HepG2 (cell line): ENCODE data around the gene IBSP. TPM values are rescaled to one million over a fixed set of nuclear protein-coding genes. Genes with fewer than 3 reads are reported as not detected.

Experiments used
- ATAC-seq: fragments of 200-7000 bp; cut with Tn5 transposase; 3 replicates; pipeline ENCODE4 v1.9.1; 2020; ENCODE audit warnings: mild to moderate bottlenecking, moderate library complexity
- BruUV-seq: library from RNA; stranded (reverse); fragments of 400-500 nt; replicated peaks from 2 replicates; lab custom pipeline; 2021; lab: Mats Ljungman, UMichigan
- CTCF ChIA-PET: fragments of 300-600 bp; formaldehyde crosslinking; extraction: SDS; loops from one replicate; lab custom pipeline; 2021; ENCODE audit warnings: low total read pairs, inconsistent platforms, low intra/inter-chr PET ratio; lab: Yijun Ruan, JAX
- POLR2A ChIA-PET: fragments of 350-600 bp; sonication (Branson Sonifier 250); formaldehyde crosslinking; loops from one replicate; lab custom pipeline; 2020; ENCODE audit warnings: antibody characterized with exemption, inconsistent platforms; lab: Yijun Ruan, JAX
- DNase-seq: peaks from one replicate; pipeline ENCODE4 v3.0.0-alpha.2; 2015; ENCODE audit warnings: low spot score
- FAIRE-seq: peaks from 3 replicates; lab custom pipeline; 2011; peaks lifted over from hg19 to GRCh38; lab: Jason Lieb, UNC
- H2AFZ ChIP-seq: one replicate; pipeline ENCODE4 v1.6.1; 2011; ENCODE audit warnings: low read length, inconsistent platforms
- H3K27ac ChIP-seq: fragments of 300-600 bp; 3 replicates; pipeline ENCODE4 v1.8.0; 2011; ENCODE audit warnings: mixed run types, mild to moderate bottlenecking, mixed read lengths, low read length, inconsistent platforms; ENCODE audit not compliant: insufficient read depth; ENCODE audit errors: extremely low read length
- H3K27me3 ChIP-seq, 2 experiments: fragments of 200-600 bp in 1 of 2; 2 replicates in 1 of 2; 3 replicates in 1 of 2; pipeline versions ENCODE4 v1.6.0 to v1.8.0; 2011; ENCODE audit warnings: low read length in 2 of 2, mild to moderate bottlenecking in 2 of 2, moderate library complexity in 2 of 2, inconsistent platforms in 1 of 2; ENCODE audit not compliant: insufficient read depth in 2 of 2, control insufficient read depth in 1 of 2
- H3K36me3 ChIP-seq, 2 experiments: fragments of 200-600 bp in 1 of 2; replicated peaks in 1 of 2; 2 replicates in 1 of 2; 3 replicates in 1 of 2; pipeline versions ENCODE4 v1.5.1 to v1.8.0; 2011; ENCODE audit warnings: low read length in 2 of 2, inconsistent platforms in 1 of 2; ENCODE audit not compliant: insufficient read depth in 2 of 2, control insufficient read depth in 1 of 2
- H3K4me1 ChIP-seq: 2 replicates; pipeline ENCODE4 v1.5.1; 2012; ENCODE audit warnings: low read length, inconsistent platforms; ENCODE audit not compliant: insufficient read depth
- H3K4me2 ChIP-seq: 2 replicates; pipeline ENCODE4 v1.6.0; 2011; ENCODE audit warnings: low read depth, low read length, inconsistent platforms
- H3K4me3 ChIP-seq, 3 experiments: fragments of 200-600 bp in 1 of 3; sonication (generic), shearing (Covaris generic) in 1 of 3; replicated peaks in 1 of 3; 2 replicates each; pipeline ENCODE4 v1.5.1; 2011 to 2016; ENCODE audit warnings: low read length in 3 of 3, inconsistent platforms in 2 of 3, low read depth in 2 of 3, mild to moderate bottlenecking in 2 of 3, control low read depth in 1 of 3, mixed read lengths in 1 of 3; ENCODE audit not compliant: insufficient read depth in 1 of 3
- H3K79me2 ChIP-seq: one replicate; pipeline ENCODE4 v1.6.1; 2011; ENCODE audit warnings: low read length, inconsistent platforms; ENCODE audit not compliant: insufficient read depth
- H3K9ac ChIP-seq: 2 replicates; pipeline ENCODE4 v1.6.0; 2011; ENCODE audit warnings: mild to moderate bottlenecking, low read depth, low read length, inconsistent platforms; ENCODE audit not compliant: insufficient read depth
- H3K9me3 ChIP-seq: 2 replicates; pipeline ENCODE4 v1.5.1; 2012; ENCODE audit warnings: mild to moderate bottlenecking, low read length
- H4K20me1 ChIP-seq: 2 replicates; pipeline ENCODE4 v1.6.0; 2011; ENCODE audit warnings: inconsistent platforms, mild to moderate bottlenecking, low read length, moderate library complexity; ENCODE audit not compliant: insufficient read depth
- ZNF512 ChIP-seq: sonication (generic); formaldehyde crosslinking; IDR thresholded peaks from 2 replicates; pipeline ENCODE4 v1.4.0; 2020; ENCODE audit warnings: mild to moderate bottlenecking, missing genetic modification reagents
- ZNF746 ChIP-seq: sonication (generic); formaldehyde crosslinking; IDR thresholded peaks from 2 replicates; pipeline ENCODE4 v1.8.0; 2022; ENCODE audit warnings: mild to moderate bottlenecking, missing genetic modification reagents
- WGBS: methylation state at CpG from one replicate; pipeline ENCODE4 v1.1.6; 2017; ENCODE audit warnings: low lambda C conversion rate; 5-methylcytosine and 5-hydroxymethylcytosine counted together
- in situ Hi-C: cut with HindIII; loops from 2 replicates; pipeline ENCODE4 v1.10.0; 2017; ENCODE audit warnings: low pct_unique_long_range_greater_than_20kb; ENCODE audit not compliant: extremely low pct_ligation_motif_present
- intact Hi-C: fragments of 100-400 bp; cut with micrococcal nuclease; formaldehyde crosslinking; loops from one replicate; pipeline ENCODE4 v1.10.0; 2022; ENCODE audit not compliant: unreplicated experiment
- polyA plus RNA-seq, 8 experiments: library from polyadenylated mRNA; depleted of rRNA in 3 of 8; stranded (reverse) in 7 of 8; unstranded in 1 of 8; fragments of >200 nt; fragmentation: Illumina TruSeq in 4 of 8; extraction: Trizol in 4 of 8; gene quantifications; 2 replicates each; pipeline versions ENCODE4 v1.2.1 to v1.2.3, GENCODE V29; 2011 to 2016; ENCODE audit warnings: low read depth in 4 of 8, missing spikeins in 1 of 8, mixed read lengths in 1 of 8; ENCODE audit not compliant: insufficient read depth in 1 of 8
- total RNA-seq, 5 experiments: library from RNA; depleted of rRNA; stranded (reverse); fragments of >200 nt; fragmentation: Illumina TruSeq; extraction: Trizol; gene quantifications; 2 replicates each; pipeline ENCODE4 v1.2.3, GENCODE V29; 2016; ENCODE audit warnings: low read depth in 1 of 5
- TF ChIP-seq, protein P1 (sequence below), 2 experiments: fragments of 450-650 bp in 1 of 2; sonication (generic) in 1 of 2; formaldehyde crosslinking in 1 of 2; IDR thresholded peaks; 2 replicates each; pipeline versions ENCODE4 v1.6.1 to v1.8.0; 2016 to 2022; ENCODE audit warnings: antibody characterized with exemption in 1 of 2, mild to moderate bottlenecking in 1 of 2, missing genetic modification reagents in 1 of 2

Gene IBSP
- total and polyA plus RNA-seq, 2 of the 13 experiments (the other 11 are each of a cell fraction or from before 2014, with no cell fraction given): not detected

GRCh38 chr4:87823200-87823599 lies 23.8 kb downstream of the IBSP start (continued):
- TF ChIP-seq ZNF512 (CRISPR knock-in tag): no peak

GRCh38 chr4:87823724-87824123 lies 24.4 kb downstream of the IBSP start:
- H3K27ac ChIP-seq: no peak overlapping the region
- FAIRE-seq: no peak
- H3K79me2 ChIP-seq: no peaks in the 10 kb centered on the region
- BruUV-seq: no TSS peak
- no peaks in the 10 kb centered on the region for H3K36me3 ChIP-seq
- H3K9ac ChIP-seq: no peak overlapping the region
- H4K20me1 ChIP-seq: no peaks in the 10 kb centered on the region
- no peak overlapping the region for H2AFZ ChIP-seq
- WGBS: 0% methylated on average over 1 of the region's 1 CpG
- no peak overlapping the region for H3K4me2 ChIP-seq
- no peak overlapping the region for H3K4me3 ChIP-seq
- H3K4me1 ChIP-seq: no peaks in the 10 kb centered on the region; the same call in 1 of the 2 replicates
- in situ Hi-C loops: no loop called here
- no peaks in the 10 kb centered on the region for H3K9me3 ChIP-seq
- POLR2A ChIA-PET: no interaction called here
- H3K27me3 ChIP-seq: 0 out of 5 replicates have a peak, but pooled peaks cover 0 to 7% of the 10 kb centered on the region in 2 experiments
- no peak for ATAC-seq
- intact Hi-C loops: no loop called here
- TF ChIP-seq ZNF746 (CRISPR knock-in tag): no peak
- TF ChIP-seq, all 625 proteins: peak for 0
- no peak for DNase-seq
- CTCF ChIA-PET: no interaction called here

DNA sequence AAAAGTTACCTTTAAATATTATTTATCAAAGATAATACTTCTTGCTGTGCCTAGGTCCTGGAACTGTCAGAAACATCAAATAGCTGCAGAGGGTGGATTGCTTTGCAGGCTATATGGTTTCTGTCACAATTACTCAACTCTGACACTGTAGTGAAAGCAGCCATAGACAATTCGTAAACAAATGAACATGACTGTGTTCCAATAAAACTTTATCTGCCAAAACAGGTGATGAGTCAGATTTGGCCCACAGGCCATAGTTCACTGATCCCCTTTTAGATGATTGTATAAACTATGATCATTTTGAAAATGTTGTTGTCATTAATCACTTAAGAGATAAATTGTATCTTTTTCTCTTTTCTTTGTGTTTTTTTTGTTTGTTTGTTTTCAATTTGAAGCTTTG lies 25.0 kb downstream of the IBSP start:
- H3K27me3 ChIP-seq: 0 out of 5 replicates have a peak, but pooled peaks cover 0 to 7% of the 10 kb centered on the region in 2 experiments
- in situ Hi-C loops: no loop called here
- no peak for DNase-seq
- FAIRE-seq: no peak
- no peak overlapping the region for H2AFZ ChIP-seq
- BruUV-seq: no TSS peak
- no peaks in the 10 kb centered on the region for H3K36me3 ChIP-seq
- ChIA-PET CTCF (no interaction called here), POLR2A (no interaction called here)
- no peak overlapping the region for H3K4me2 ChIP-seq
- ATAC-seq: no peak
- H3K9ac ChIP-seq: no peak overlapping the region
- H3K27ac ChIP-seq: no peak overlapping the region
- no peaks in the 10 kb centered on the region; the same call in 1 of the 2 replicates for H3K4me1 ChIP-seq
- 0% methylated on average over 1 of the region's 1 CpG for WGBS
- intact Hi-C loops: no loop called here
- no peaks in the 10 kb centered on the region for H3K9me3 ChIP-seq
- no peaks in the 10 kb centered on the region for H3K79me2 ChIP-seq
- no peaks in the 10 kb centered on the region for H4K20me1 ChIP-seq
- no peak overlapping the region for H3K4me3 ChIP-seq
- TF ChIP-seq, protein P1, sequence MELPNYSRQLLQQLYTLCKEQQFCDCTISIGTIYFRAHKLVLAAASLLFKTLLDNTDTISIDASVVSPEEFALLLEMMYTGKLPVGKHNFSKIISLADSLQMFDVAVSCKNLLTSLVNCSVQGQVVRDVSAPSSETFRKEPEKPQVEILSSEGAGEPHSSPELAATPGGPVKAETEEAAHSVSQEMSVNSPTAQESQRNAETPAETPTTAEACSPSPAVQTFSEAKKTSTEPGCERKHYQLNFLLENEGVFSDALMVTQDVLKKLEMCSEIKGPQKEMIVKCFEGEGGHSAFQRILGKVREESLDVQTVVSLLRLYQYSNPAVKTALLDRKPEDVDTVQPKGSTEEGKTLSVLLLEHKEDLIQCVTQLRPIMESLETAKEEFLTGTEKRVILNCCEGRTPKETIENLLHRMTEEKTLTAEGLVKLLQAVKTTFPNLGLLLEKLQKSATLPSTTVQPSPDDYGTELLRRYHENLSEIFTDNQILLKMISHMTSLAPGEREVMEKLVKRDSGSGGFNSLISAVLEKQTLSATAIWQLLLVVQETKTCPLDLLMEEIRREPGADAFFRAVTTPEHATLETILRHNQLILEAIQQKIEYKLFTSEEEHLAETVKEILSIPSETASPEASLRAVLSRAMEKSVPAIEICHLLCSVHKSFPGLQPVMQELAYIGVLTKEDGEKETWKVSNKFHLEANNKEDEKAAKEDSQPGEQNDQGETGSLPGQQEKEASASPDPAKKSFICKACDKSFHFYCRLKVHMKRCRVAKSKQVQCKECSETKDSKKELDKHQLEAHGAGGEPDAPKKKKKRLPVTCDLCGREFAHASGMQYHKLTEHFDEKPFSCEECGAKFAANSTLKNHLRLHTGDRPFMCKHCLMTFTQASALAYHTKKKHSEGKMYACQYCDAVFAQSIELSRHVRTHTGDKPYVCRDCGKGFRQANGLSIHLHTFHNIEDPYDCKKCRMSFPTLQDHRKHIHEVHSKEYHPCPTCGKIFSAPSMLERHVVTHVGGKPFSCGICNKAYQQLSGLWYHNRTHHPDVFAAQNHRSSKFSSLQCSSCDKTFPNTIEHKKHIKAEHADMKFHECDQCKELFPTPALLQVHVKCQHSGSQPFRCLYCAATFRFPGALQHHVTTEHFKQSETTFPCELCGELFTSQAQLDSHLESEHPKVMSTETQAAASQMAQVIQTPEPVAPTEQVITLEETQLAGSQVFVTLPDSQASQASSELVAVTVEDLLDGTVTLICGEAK (IDR thresholded peaks at IDR 0.05): peak; percentile 21; the same call in 1 of the 2 replicates
- TF ChIP-seq, protein P1 (CRISPR knock-in tag; IDR thresholded peaks at IDR 0.05): no peak; the same call in 1 of the 2 replicates
